GM12873 (cell line): ENCODE measurements around the gene CAMK2N2.

ENCODE experiments used
- TF ChIP-seq, protein P1 (sequence below): IDR thresholded peaks from 2 replicates; pipeline ENCODE4 v1.5.1; 2012; ENCODE audit warnings: low read depth, mild to moderate bottlenecking, moderate library complexity, low read length, control low read depth; ENCODE audit not compliant: insufficient read depth; ENCODE audit errors: missing control alignments

CAMK2N2 gene

DNA sequence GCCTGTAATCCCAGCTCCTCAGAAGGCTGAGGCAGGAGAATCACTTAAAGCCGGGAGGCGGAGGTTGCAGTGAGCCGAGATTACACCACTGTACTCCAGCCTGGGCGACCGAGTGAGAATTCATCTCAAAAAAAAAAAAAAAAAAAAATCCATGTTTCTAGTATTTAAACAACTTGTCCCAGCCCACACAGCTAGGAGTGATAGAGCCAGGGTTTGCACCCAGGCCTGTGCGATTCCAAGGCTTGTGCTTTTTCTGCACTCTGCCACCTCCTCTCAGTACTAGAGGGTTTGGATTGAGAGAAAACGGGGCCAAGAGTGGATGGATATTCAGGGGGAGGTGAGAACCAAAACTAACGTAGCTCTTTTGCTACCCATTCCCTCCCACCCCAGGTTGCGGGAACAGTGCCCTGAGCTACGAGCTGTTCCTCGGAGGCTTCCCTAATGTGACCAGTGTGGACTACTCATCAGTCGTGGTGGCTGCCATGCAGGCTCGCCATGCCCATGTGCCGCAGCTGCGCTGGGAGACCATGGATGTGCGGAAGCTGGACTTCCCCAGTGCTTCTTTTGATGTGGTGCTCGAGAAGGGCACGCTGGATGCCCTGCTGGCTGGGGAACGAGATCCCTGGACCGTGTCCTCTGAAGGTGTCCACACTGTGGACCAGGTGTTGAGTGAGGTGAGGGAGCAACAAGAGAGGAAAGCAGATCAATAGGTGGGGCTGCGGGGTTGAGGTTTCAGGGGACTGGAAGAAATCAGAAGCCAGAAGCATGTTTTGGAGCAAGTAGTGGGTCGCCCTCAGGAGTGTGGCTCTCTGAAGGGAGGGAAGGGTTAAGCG lies 4.1 kb downstream of the CAMK2N2 start:
- TF ChIP-seq, protein P1, sequence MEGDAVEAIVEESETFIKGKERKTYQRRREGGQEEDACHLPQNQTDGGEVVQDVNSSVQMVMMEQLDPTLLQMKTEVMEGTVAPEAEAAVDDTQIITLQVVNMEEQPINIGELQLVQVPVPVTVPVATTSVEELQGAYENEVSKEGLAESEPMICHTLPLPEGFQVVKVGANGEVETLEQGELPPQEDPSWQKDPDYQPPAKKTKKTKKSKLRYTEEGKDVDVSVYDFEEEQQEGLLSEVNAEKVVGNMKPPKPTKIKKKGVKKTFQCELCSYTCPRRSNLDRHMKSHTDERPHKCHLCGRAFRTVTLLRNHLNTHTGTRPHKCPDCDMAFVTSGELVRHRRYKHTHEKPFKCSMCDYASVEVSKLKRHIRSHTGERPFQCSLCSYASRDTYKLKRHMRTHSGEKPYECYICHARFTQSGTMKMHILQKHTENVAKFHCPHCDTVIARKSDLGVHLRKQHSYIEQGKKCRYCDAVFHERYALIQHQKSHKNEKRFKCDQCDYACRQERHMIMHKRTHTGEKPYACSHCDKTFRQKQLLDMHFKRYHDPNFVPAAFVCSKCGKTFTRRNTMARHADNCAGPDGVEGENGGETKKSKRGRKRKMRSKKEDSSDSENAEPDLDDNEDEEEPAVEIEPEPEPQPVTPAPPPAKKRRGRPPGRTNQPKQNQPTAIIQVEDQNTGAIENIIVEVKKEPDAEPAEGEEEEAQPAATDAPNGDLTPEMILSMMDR, result no peak

DNA sequence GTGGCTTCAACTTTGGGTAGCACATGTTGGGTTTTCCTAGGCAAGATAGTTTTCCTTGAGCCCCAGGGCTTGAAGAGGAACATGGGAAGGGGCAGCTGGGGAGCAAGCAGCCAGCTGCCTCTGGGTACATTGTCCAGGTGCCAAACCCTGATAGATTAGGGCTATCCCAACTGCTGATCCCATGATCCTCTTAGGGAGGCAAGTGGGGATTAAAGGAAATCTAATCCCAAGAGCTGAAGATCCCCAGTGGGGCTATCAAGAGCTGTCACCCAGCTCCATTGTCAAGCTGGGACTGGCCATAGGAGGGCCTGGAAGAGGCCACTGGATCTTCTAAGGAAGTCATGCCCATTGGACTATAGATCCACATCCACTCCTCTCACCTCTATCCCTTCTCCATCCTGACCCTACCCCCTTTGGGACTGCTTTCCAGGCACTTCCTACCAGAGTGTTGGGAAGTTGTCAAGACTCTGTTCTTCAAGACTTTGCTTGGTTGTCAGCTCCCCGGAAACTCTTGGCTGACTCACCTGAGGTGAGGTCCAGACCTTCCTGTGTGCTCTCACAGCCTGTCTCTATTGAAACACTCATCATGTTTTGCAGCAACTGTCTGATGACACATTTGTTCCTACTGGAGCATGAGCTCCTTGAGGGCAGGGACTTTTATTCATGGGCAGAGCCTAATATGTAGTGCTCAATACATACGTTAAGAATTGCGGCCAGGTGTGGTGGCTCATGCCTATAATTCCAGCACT lies 5.9 kb downstream of the CAMK2N2 start:
- TF ChIP-seq, protein P1, result no peak

DNA sequence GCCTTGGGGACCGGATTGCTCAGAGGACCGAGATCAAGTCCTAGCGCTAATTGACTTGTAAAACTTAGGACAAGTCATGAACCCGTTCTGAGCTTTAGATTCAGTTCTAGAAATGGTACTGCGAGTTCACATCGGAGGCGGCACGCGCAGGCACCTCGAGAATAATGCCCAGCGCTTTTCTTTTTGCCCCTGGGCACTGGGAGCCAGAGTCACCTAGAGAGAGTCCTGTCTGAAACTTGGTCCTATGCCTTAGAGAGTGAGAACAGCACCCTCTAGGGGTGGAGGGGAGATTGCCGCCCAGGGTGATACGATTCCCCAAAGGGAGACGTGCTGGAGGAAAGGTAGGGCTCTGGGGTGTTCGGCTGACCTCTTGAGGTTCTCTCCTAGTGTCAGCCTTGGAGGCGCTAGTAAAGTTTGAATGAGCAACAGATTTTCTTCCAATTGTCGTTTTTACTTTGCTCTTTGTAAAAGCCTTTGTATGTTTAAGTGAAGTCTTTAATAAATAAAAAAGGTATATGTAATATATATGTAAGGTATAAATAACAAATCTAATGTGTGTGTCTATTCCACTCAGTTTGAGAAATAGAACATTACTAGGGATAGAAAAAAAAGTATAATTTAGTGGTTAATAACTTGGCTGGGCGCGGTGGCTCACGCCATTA lies 11.1 kb downstream of the CAMK2N2 start:
- TF ChIP-seq, protein P1, result peak; percentile 96

DNA sequence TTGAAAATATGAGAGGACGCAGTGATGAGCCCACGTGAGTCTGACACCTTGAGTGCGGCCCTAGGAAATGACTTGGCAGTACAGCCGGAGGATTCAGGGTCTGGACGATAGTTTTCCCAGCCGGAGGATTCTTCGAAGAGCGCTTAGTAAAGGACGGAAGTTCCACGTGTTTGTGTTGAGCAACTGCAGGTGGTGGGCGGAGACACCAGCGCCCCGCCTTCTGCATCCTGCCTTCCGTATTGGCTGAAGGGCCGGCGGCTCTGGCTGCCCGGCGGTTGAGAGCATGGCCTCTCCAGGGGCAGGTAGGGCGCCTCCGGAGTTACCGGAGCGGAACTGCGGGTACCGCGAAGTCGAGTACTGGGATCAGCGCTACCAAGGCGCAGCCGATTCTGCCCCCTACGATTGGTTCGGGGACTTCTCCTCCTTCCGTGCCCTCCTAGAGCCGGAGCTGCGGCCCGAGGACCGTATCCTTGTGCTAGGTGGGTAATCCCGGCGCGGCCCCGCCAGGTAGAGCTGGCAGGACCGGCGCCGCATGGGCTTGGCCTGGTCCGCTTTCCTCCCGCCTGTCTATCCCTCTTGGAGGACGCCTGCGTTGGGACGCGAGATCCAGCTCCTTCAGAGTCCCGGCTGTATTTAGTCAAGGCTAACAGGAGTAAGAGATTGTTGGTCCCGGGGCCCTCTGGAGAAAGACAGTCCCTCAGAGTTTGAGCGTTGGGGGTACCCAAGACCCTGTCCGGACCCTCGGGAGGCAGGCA lies 11.8 kb downstream of the CAMK2N2 start, which contains the start of gene EEF1AKMT4:
EEF1AKMT4 (plus strand) TSS at position 261 of the 755 bp plus-strand sequence; CDS start at position 284, 23 bp downstream.
- TF ChIP-seq, protein P1, result peak; percentile 43

DNA sequence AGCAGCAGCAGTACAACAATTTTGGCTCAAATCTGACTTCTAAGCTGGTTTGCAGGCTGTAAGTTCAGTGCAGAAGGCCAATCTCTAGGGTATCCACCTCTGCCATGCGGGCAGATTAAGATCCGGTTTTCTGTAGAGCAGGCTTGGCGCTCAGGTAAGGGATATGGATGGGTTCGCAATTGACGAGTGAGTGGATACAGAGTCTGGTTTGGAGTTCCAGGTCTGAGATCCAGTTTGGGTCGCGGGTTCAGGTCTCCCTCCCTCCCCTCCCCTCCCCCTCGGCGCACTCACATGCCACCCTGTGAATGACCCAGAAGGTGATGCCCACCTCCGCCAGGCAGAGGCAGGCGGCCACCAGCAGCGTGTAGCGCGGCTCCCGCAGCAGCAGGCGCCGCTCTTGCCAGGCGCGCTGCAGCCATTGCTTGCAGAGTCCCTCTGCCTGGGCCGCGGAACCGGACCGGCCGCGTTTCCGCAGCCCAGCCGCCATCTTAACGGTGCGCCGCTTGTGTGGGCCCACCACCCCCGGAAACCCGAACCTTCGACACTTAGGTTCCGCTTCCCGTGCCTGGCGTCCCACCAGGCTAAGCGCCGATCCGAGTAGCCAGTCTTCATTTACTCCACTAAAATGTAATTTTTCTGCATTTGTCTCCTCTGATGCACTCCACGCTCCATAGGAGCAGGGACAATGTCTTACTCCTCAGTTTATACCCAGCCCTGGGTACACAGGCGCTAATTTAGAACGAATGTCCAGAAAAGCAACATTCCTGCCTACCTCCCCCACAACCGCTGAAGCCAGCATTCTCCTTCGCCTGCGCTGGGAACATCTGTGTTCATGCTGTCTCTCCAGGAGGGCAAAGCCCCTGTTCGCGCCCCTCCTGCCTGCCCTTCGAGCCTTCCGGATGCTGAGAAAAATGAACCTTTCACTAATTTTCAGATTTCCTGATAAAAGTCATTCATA lies 12.6 kb downstream of the CAMK2N2 start, which contains the start of gene ALG3:
ALG3 (minus strand) TSS at position 509 of the 958 bp plus-strand sequence; CDS start at position 487, 22 bp downstream.
- TF ChIP-seq, protein P1, result no peak

DNA sequence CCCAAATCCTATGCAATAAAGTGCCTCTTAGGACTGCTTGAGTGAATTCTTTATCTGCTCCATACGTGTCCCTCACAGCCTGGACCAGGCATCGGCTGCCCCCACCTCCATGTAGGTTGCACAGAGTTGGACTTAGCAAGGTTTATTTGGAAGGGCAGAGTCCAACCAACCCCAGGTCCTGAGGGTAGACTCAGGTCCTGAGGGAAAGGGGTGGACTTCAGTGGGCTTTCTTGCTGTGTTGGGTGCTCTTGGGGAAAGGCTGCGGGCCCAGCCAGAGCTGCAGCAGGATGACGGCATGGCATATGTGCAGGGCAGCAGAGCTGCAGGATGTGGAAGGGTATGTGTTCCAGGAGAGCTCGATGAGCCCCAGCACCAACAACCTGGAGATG lies 19.1 kb downstream of the CAMK2N2 start:
- TF ChIP-seq, protein P1, result no peak
